Measurements from ENCODE around the gene CX3CL1.

The CX3CL1 gene

GRCh38 chr16:57347858-57348257 lies 24.4 kb upstream of the CX3CL1 start:
- H3K36me3 Mint-ChIP-seq (ENCODE audit: low read depth): no peaks in the 10 kb centered on the region
- H3K4me3 Mint-ChIP-seq: no peak overlapping the region
- peaks cover 47% of the 10 kb centered on the region for H3K27me3 Mint-ChIP-seq (ENCODE audit: low read depth)
- H3K9me3 Mint-ChIP-seq: no peaks in the 10 kb centered on the region
- no peak overlapping the region for H3K27ac Mint-ChIP-seq
- H3K4me1 Mint-ChIP-seq (ENCODE audit: low read depth): peaks cover 2% of the 10 kb centered on the region

DNA sequence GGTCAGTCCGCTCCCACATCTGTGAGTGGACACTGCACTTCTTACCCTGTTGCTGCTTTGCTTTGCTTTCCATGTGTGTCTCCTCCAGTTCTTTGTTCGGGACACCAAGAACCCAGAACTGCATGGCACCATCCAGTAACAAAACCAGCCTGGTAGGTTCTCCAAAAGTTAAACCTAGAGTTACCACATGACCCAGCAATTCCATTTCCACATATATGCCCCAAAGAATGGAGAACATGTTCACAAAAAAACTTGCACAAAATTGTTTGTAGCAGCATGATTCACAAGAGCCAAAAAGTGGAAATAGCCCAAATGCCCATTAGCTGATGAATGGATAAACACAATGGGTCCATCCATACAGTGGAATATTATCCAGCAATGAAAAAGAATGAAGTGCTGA lies 24.0 kb upstream of the CX3CL1 start:
- H3K9me3 Mint-ChIP-seq: no peaks in the 10 kb centered on the region
- H3K4me3 Mint-ChIP-seq: no peak overlapping the region
- no peaks in the 10 kb centered on the region for H3K36me3 Mint-ChIP-seq (ENCODE audit: low read depth)
- peaks cover 51% of the 10 kb centered on the region for H3K27me3 Mint-ChIP-seq (ENCODE audit: low read depth)
- H3K4me1 Mint-ChIP-seq (ENCODE audit: low read depth): peaks cover 2% of the 10 kb centered on the region
- H3K27ac Mint-ChIP-seq: no peak overlapping the region

DNA sequence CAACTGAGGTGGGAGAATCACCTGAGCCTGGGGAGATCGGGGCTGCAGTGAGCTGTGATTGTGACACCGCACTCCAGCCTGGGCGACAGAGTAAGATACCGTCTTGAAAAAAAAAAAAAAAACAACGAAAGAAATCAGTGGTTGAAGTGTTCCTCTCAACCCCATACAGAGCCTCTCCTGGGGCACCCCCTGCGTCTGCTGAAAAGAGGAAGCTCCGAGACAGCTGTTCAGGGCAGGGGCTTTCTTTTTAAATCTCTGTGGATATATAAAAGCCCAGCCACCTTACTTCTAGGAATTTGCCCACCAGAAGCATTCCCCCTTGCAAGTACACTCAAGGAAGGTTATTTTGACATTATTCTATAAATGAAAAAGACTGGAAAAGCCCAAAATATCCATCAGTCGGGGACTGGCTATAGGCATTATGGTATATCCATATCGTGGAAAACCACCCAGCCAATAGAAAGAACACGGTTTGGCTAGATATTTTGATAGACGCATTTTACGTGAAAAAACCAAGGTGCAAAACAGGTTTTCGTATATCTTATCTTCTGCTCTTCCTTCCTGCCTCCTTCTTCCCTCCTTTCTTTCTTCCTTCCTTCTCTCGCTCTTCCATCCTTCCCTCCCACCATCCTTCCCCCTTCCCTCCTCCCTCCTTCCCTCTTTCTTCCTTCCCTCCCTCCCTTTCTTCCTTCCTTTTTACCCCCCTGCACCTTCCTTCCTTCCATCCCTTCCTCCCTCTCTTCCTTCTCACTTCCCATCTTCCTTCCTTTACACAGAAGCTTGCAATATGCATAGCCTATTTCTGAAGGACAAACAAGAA lies 22.9 kb upstream of the CX3CL1 start:
- Mint-ChIP-seq H3K4me1 (ENCODE audit: low read depth) (peaks cover 2% of the 10 kb centered on the region), H3K27me3 (ENCODE audit: low read depth) (peaks cover 54% of the 10 kb centered on the region), H3K36me3 (ENCODE audit: low read depth) (no peaks in the 10 kb centered on the region), H3K27ac (no peak overlapping the region), H3K9me3 (no peaks in the 10 kb centered on the region), H3K4me3 (no peak overlapping the region)

DNA sequence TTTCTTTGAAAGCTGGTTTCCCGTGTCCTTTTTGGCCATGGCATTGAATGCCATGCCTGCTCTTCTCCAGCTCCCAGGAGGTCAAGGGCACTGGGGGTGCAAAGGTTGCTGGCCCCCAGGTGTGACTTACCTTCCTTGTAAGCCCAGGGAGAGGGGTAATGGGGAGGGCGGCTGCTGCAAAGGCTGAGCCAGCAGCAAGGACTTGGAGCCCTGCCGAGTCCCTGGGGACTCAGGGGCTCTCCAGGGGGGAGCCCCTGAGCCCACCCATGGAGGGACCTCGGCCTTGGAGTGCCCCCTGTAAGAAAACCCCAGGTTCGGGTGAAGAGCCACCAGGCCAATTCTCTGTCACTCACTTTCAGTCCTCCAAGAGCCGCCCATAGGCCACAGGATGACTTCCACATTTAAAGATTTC lies 19.6 kb upstream of the CX3CL1 start:
- H3K4me1 Mint-ChIP-seq (ENCODE audit: low read depth): peaks cover 2% of the 10 kb centered on the region
- no peak overlapping the region for H3K4me3 Mint-ChIP-seq
- no peak overlapping the region for H3K27ac Mint-ChIP-seq
- H3K36me3 Mint-ChIP-seq (ENCODE audit: low read depth): no peaks in the 10 kb centered on the region
- peaks cover 38% of the 10 kb centered on the region for H3K27me3 Mint-ChIP-seq (ENCODE audit: low read depth)
- no peaks in the 10 kb centered on the region for H3K9me3 Mint-ChIP-seq

DNA sequence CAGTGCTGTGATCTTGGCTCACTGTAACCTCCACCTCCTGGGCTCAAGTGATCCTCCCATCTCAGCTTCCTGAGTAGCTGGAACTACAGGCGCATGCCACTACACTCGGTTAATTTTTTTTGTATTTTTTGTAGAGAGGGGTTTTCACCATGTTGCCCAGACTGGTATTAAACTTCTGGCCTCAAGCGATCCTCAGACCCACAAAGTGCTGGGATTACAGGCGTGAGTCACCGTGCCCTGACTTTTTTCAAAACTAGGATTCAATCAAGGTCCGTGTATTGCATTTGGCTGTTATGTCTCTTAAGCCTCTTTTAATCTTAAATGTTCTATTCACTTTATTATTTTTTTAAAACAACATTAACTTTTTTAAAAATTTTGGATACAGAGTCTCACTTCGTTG lies 18.0 kb upstream of the CX3CL1 start:
- H3K4me1 Mint-ChIP-seq (ENCODE audit: low read depth): peaks cover 2% of the 10 kb centered on the region
- peaks cover 23% of the 10 kb centered on the region for H3K27me3 Mint-ChIP-seq (ENCODE audit: low read depth)
- no peak overlapping the region for H3K27ac Mint-ChIP-seq
- no peaks in the 10 kb centered on the region for H3K36me3 Mint-ChIP-seq (ENCODE audit: low read depth)
- no peaks in the 10 kb centered on the region for H3K9me3 Mint-ChIP-seq
- H3K4me3 Mint-ChIP-seq: no peak overlapping the region

DNA sequence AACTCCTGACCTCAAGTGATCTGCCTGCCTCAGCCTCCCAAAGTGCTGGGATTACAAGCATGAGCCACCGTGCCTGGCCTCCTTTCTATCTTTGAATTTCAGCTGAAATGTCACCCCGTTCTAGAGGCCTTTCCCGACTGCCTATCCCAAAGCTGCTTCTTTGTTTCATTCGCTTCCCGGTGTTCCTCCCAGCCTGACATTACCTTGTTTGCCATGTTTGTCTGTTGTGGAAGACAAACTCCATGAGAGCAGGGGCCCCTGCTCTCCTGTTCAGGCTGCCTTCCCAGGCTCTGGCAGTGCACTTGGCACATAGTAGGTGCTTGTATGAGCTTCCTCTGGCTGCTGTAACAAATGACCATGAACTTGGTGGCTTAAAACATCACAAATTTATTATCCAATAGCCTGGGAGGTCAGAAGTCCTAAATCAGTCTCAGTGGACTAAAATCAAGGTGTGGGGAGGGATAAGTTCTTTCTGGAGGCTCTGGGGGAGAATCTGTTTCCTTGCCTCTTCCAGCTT lies 16.3 kb upstream of the CX3CL1 start:
- Mint-ChIP-seq H3K27ac (no peak overlapping the region), H3K27me3 (ENCODE audit: low read depth) (peaks cover 11% of the 10 kb centered on the region), H3K4me3 (no peak overlapping the region), H3K9me3 (no peaks in the 10 kb centered on the region), H3K36me3 (ENCODE audit: low read depth) (no peaks in the 10 kb centered on the region), H3K4me1 (ENCODE audit: low read depth) (no peaks in the 10 kb centered on the region)

GRCh38 chr16:57356547-57356946 lies 15.7 kb upstream of the CX3CL1 start:
- Mint-ChIP-seq H3K36me3 (ENCODE audit: low read depth) (no peaks in the 10 kb centered on the region), H3K27ac (no peak overlapping the region), H3K9me3 (no peaks in the 10 kb centered on the region), H3K4me3 (no peak overlapping the region), H3K4me1 (ENCODE audit: low read depth) (no peaks in the 10 kb centered on the region), H3K27me3 (ENCODE audit: low read depth) (peaks cover 11% of the 10 kb centered on the region)

DNA sequence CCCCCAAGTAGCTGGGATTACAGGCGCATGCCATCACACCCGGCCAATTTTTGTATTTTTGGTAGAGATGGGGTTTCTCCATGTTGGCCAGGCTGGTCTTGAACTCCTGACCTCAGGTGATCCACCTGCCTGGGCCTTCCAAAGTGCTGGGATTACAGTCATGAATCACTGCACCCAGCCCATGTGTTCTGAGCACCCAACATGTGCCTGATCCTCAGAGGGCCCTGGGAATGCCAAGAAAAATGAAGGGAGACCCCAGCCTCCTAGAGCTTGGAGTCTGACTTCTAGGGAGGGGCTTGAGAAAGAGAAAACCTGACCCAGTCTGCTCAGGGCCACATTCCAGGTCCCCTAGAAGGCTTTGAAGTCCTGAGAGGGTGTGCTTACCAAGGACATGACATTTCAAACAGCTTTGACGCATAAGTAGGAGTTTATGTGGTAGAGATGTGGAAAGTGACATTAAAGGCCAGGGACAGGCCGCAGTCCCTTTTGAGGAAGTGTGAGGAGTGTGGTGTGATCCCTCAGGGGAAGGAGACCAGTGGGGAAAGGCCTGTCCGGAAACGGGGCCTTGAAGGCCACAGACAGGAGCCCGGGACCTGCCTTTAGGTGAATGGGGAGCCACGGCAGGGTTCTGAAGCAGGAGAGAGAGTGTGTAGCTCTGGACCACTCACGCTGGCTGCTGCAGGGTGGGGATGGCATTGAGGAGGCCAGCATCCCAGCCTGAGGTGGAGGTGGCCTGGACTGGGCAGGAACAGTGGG lies 14.8 kb upstream of the CX3CL1 start:
- Mint-ChIP-seq H3K4me3 (no peak overlapping the region), H3K4me1 (ENCODE audit: low read depth) (no peaks in the 10 kb centered on the region), H3K9me3 (no peaks in the 10 kb centered on the region), H3K27ac (no peak overlapping the region), H3K36me3 (ENCODE audit: low read depth) (no peaks in the 10 kb centered on the region), H3K27me3 (ENCODE audit: low read depth) (peaks cover 6% of the 10 kb centered on the region)

GRCh38 chr16:57358086-57358420 lies 14.2 kb upstream of the CX3CL1 start:
- no peak overlapping the region for H3K4me3 Mint-ChIP-seq
- H3K27me3 Mint-ChIP-seq (ENCODE audit: low read depth): peaks cover 5% of the 10 kb centered on the region

GRCh38 chr16:57358527-57359095 lies 13.7 kb upstream of the CX3CL1 start, which contains the start of gene CCL22:
TSS of gene CCL22 (plus strand) at chr16:57358783. CDS start at chr16:57358817, 34 bp downstream.
- Mint-ChIP-seq H3K27me3 (ENCODE audit: low read depth) (peaks cover 1% of the 10 kb centered on the region), H3K36me3 (ENCODE audit: low read depth) (no peaks in the 10 kb centered on the region), H3K9me3 (no peaks in the 10 kb centered on the region), H3K4me1 (ENCODE audit: low read depth) (no peaks in the 10 kb centered on the region), H3K4me3 (no peak within 1 kb of the TSS), H3K27ac (no peak within 1 kb of the TSS)

More at GRCh38 chr16:57358086-57358420, 14.2 kb upstream of the CX3CL1 start:
- H3K9me3 Mint-ChIP-seq: no peaks in the 10 kb centered on the region
- no peaks in the 10 kb centered on the region for H3K4me1 Mint-ChIP-seq (ENCODE audit: low read depth)
- no peak overlapping the region for H3K27ac Mint-ChIP-seq
- H3K36me3 Mint-ChIP-seq (ENCODE audit: low read depth): no peaks in the 10 kb centered on the region

GRCh38 chr16:57360321-57360935 lies 11.9 kb upstream of the CX3CL1 start:
- Mint-ChIP-seq H3K9me3 (no peaks in the 10 kb centered on the region), H3K4me1 (ENCODE audit: low read depth) (no peaks in the 10 kb centered on the region), H3K27me3 (ENCODE audit: low read depth) (no peaks in the 10 kb centered on the region), H3K27ac (no peak overlapping the region), H3K4me3 (no peak overlapping the region), H3K36me3 (ENCODE audit: low read depth) (no peaks in the 10 kb centered on the region)

DNA sequence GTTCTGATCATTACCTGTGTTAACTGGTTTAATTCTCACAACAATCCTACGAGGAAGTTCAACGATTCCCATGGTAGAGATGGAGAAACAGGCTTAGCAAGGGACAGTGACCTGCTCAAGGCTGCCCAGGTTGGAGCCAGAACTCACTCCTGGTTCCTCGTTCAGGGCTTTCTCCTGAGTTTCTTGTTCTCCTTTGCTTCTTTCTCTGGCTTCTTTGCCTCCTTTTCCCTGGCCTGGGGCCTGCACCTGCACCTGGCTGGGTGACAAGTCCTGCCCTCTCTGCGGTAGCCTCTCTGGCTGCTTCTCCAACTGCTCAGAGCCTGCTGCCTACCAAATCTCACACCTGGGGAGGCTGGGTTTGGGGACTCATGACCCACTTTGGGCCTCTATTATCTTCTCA lies 10.9 kb upstream of the CX3CL1 start:
- no peaks in the 10 kb centered on the region for H3K4me1 Mint-ChIP-seq (ENCODE audit: low read depth)
- H3K4me3 Mint-ChIP-seq: no peak overlapping the region

GRCh38 chr16:57364143-57364542 lies 8.1 kb upstream of the CX3CL1 start:
- Mint-ChIP-seq H3K9me3 (no peaks in the 10 kb centered on the region), H3K27ac (no peak overlapping the region), H3K27me3 (ENCODE audit: low read depth) (peaks cover 5% of the 10 kb centered on the region), H3K36me3 (ENCODE audit: low read depth) (no peaks in the 10 kb centered on the region), H3K4me3 (no peak overlapping the region), H3K4me1 (ENCODE audit: low read depth) (no peaks in the 10 kb centered on the region)

More for the DNA sequence above, 10.9 kb upstream of the CX3CL1 start:
- Mint-ChIP-seq H3K9me3 (no peaks in the 10 kb centered on the region), H3K27me3 (ENCODE audit: low read depth) (no peaks in the 10 kb centered on the region), H3K27ac (no peak overlapping the region), H3K36me3 (ENCODE audit: low read depth) (no peaks in the 10 kb centered on the region)

DNA sequence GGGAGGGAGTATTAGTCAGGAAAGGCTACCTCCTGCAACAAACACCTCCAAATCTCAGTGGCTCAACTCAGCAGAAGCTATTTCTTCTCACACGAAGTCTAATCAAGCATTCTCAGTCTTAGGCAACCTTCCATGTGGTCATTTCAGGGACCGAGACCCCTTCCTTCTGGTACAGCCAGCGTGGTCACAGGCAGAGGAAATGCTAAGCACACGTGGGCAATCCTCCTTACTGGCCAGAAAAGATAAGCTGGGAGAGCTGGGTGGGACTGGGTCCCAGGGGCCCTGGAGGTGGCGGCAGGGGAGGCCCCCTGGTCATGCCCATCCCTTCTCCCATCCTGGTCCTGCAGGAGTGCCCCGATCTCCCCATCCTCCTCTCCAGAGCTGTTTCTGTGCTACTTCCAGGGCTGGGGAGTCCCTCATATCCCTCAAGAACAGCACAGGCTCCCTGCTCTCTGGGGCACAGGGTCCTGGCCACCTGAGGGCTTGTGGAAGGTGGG lies 5.7 kb upstream of the CX3CL1 start:
- no peak overlapping the region for H3K4me3 Mint-ChIP-seq
- H3K36me3 Mint-ChIP-seq (ENCODE audit: low read depth): no peaks in the 10 kb centered on the region
- H3K27me3 Mint-ChIP-seq (ENCODE audit: low read depth): peaks cover 5% of the 10 kb centered on the region
- H3K9me3 Mint-ChIP-seq: no peaks in the 10 kb centered on the region
- H3K27ac Mint-ChIP-seq: no peak overlapping the region
- H3K4me1 Mint-ChIP-seq (ENCODE audit: low read depth): no peaks in the 10 kb centered on the region

All from T-helper 1 cell treated with Interleukin-12 subunit alpha and Interleukin-12 subunit beta and Interleukin-4 antibody, amounts not matched to agents 30 μg/mL and 1 μg/mL, for 36 hours (primary cell).